Breast epithelium (tissue), 4 donors: ENCODE data around the gene PYM1. TPM values are rescaled to one million over a fixed set of nuclear protein-coding genes. Genes with fewer than 3 reads are reported as not detected.

ENCODE experiments used
- DNase-seq, 2 donors: peaks; one replicate each; pipeline ENCODE4 v3.0.0-alpha.2; 2019; ENCODE audit warnings: low spot score in 2 of 2
- H3K27ac ChIP-seq, 2 donors: fragments of 200-600 bp; sonication (generic) in 1 of 2; one replicate each; pipeline ENCODE4 v1.5.1; 2016 to 2019; ENCODE audit warnings: mild to moderate bottlenecking in 1 of 2
- H3K27me3 ChIP-seq, 2 donors: fragments of 200-600 bp; sonication (generic) in 1 of 2; one replicate each; pipeline versions ENCODE4 v1.5.1 to v1.6.0; 2017 to 2019; ENCODE audit warnings: control low read depth in 1 of 2, mild to moderate bottlenecking in 1 of 2
- H3K36me3 ChIP-seq: fragments of 200-600 bp; one replicate; pipeline ENCODE4 v1.5.1; 2019
- H3K4me1 ChIP-seq, 2 donors: fragments of 200-600 bp; sonication (generic); one replicate each; pipeline ENCODE4 v1.5.1; 2016 to 2019; ENCODE audit warnings: control low read depth in 1 of 2
- H3K4me3 ChIP-seq, 3 donors: fragments of 200-600 bp; sonication (generic); 1 replicate in 2 of 3; 2 replicates in 1 of 3; pipeline ENCODE4 v1.5.1; 2016 to 2019; ENCODE audit warnings: mild to moderate bottlenecking in 3 of 3, moderate library complexity in 2 of 3
- H3K9me3 ChIP-seq, 2 donors: fragments of 200-600 bp; sonication (generic) in 1 of 2; one replicate each; pipeline ENCODE4 v1.5.1; 2016 to 2019; ENCODE audit warnings: control low read depth in 1 of 2
- POLR2A ChIP-seq: fragments of 450-650 bp; IDR thresholded peaks from one replicate; pipeline ENCODE4 v1.6.1; 2016; ENCODE audit warnings: antibody characterized with exemption, mild to moderate bottlenecking, moderate library complexity
- POLR2AphosphoS5 ChIP-seq, 3 donors: sonication (generic); formaldehyde crosslinking; IDR thresholded peaks; one replicate each; pipeline ENCODE4 v1.6.1; 2017; ENCODE audit warnings: antibody characterized with exemption in 3 of 3
- intact Hi-C: fragments of 100-400 bp; cut with DNase I; formaldehyde crosslinking; loops from one replicate; pipeline ENCODE4 v1.15.1; 2023; ENCODE audit warnings: low total_unique reads
- total RNA-seq, 3 donors: library from RNA; depleted of rRNA; stranded (reverse); fragments of >200 nt; gene quantifications; one replicate each; pipeline ENCODE4 v1.1.0, GENCODE V29; 2016
- TF ChIP-seq, protein P1 (sequence below), 3 donors: fragments of 450-650 bp; IDR thresholded peaks; one replicate each; pipeline ENCODE4 v1.5.1; 2016 to 2017; ENCODE audit warnings: antibody characterized with exemption in 3 of 3, mild to moderate bottlenecking in 3 of 3, moderate library complexity in 3 of 3

The PYM1 gene
- total RNA-seq, 3 donors from 2014 or later, result 25.9 to 38.1 (median 33.0) TPM

DNA sequence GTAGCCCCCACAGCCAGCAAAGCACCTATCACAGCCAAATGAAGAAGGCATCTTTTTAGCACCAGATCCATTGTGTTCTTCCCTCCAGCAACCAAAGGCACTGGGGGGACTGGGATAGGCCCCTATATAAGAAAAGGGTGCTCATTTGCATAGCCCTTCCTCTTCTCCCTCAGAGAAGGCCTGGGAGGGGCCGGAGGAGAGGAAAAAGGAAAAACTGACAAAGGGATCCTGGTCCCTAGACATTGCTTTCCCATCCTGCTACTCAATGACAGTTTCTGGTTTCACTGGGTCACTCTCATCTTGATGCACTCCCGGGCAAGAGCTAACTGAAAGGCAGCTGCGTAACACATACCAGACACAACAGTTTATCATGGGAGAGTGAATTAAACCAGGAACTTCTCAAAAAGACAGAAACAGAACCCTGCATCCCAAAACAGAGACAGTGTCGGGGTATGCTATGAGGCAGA lies 38.3 kb upstream of the PYM1 start, which contains the start of gene PMEL:
Gene PMEL, minus strand, starts transcription at position 102 of the 467 bp plus-strand sequence. Its CDS starts 31 bp downstream, at position 71.
- intact Hi-C loops, result loop anchor here (10.0 kb wide), 1 partner anchor 1961 kb away; the partner anchor contains the start of genes HOXC8 and HOXC9
- no peaks in the 10 kb centered on the region for H3K9me3 ChIP-seq
- H3K27ac ChIP-seq, result peak within 1 kb of the TSS; percentile 95
- peak within 1 kb of the TSS; percentile 66 to 94 (median 87) for H3K4me3 ChIP-seq
- no peaks in the 10 kb centered on the region for H3K27me3 ChIP-seq
- peaks cover 0 to 12% of the 10 kb centered on the region in 2 donors for H3K4me1 ChIP-seq
- no peaks in the 10 kb centered on the region for H3K36me3 ChIP-seq
- TF ChIP-seq, protein P1, sequence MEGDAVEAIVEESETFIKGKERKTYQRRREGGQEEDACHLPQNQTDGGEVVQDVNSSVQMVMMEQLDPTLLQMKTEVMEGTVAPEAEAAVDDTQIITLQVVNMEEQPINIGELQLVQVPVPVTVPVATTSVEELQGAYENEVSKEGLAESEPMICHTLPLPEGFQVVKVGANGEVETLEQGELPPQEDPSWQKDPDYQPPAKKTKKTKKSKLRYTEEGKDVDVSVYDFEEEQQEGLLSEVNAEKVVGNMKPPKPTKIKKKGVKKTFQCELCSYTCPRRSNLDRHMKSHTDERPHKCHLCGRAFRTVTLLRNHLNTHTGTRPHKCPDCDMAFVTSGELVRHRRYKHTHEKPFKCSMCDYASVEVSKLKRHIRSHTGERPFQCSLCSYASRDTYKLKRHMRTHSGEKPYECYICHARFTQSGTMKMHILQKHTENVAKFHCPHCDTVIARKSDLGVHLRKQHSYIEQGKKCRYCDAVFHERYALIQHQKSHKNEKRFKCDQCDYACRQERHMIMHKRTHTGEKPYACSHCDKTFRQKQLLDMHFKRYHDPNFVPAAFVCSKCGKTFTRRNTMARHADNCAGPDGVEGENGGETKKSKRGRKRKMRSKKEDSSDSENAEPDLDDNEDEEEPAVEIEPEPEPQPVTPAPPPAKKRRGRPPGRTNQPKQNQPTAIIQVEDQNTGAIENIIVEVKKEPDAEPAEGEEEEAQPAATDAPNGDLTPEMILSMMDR (IDR thresholded peaks at IDR 0.05), result no peak
- no peak for TF ChIP-seq POLR2A
- TF ChIP-seq POLR2AphosphoS5 (IDR thresholded peaks at IDR 0.05), result no peak
- no peak for DNase-seq

DNA sequence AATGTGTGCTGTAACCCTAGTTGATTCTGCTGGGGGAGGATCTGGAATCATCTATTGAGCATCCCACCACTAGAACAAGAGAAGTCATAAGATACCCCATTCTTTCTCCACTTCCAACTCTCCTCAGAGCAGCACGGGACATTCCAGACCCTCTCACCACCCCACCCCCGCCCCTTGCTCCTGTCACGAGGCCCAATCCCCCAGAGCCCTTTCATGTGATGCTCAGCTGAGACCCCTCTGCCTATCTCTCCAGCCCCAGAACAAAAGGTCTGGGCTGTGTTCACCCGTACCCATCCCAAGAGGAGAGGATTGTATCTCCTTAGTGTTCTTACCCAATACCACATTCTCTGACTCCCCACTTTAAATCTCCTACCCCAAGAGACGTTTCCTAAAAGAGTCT lies 37.5 kb upstream of the PYM1 start:
- DNase-seq, result no peak
- H3K36me3 ChIP-seq, result no peaks in the 10 kb centered on the region
- TF ChIP-seq POLR2AphosphoS5 (IDR thresholded peaks at IDR 0.05) (no peak), POLR2A (no peak)
- TF ChIP-seq, protein P1 (IDR thresholded peaks at IDR 0.05), result no peak
- peaks cover 0 to 12% of the 10 kb centered on the region in 2 donors for H3K4me1 ChIP-seq
- H3K27ac ChIP-seq, result peak overlapping the region; percentile 95
- intact Hi-C loops, result loop anchor here (10.0 kb wide), 1 partner anchor 1960 kb away; the partner anchor contains the start of genes HOXC8 and HOXC9
- no peaks in the 10 kb centered on the region for H3K27me3 ChIP-seq
- no peak overlapping the region for H3K4me3 ChIP-seq
- H3K9me3 ChIP-seq, result no peaks in the 10 kb centered on the region

DNA sequence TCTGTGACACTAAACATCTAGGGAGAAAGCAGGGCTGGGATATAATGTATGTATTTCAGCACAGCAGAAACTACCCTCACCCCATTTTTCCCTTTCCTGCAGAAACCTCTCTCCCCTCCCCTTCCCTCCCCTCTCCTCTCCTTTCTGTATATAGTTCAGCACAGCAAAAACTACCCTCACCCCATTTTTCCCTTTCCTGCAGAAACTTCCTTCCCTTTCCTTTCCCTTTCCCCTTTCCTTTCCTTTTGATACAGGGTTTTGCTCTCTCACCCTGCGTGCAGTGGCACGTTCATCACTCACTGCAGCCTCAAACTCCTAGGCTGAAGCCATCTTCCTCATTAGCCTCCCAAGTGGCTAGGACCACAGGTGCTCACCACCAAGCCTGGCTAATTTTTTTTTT lies 36.1 kb upstream of the PYM1 start:
- TF ChIP-seq, protein P1 (IDR thresholded peaks at IDR 0.05), result no peak
- no peak for TF ChIP-seq POLR2A
- no peak for TF ChIP-seq POLR2AphosphoS5 (IDR thresholded peaks at IDR 0.05)
- Histone ChIP-seq H3K27me3 (no peaks in the 10 kb centered on the region), H3K9me3 (no peaks in the 10 kb centered on the region), H3K36me3 (no peaks in the 10 kb centered on the region), H3K4me3 (no peak overlapping the region), H3K27ac (no peak overlapping the region), H3K4me1 (peaks cover 0 to 12% of the 10 kb centered on the region in 2 donors)
- intact Hi-C loops, result loop anchor here (10.0 kb wide), 1 partner anchor 1959 kb away; the partner anchor contains the start of genes HOXC8 and HOXC9
- DNase-seq, result no peak

DNA sequence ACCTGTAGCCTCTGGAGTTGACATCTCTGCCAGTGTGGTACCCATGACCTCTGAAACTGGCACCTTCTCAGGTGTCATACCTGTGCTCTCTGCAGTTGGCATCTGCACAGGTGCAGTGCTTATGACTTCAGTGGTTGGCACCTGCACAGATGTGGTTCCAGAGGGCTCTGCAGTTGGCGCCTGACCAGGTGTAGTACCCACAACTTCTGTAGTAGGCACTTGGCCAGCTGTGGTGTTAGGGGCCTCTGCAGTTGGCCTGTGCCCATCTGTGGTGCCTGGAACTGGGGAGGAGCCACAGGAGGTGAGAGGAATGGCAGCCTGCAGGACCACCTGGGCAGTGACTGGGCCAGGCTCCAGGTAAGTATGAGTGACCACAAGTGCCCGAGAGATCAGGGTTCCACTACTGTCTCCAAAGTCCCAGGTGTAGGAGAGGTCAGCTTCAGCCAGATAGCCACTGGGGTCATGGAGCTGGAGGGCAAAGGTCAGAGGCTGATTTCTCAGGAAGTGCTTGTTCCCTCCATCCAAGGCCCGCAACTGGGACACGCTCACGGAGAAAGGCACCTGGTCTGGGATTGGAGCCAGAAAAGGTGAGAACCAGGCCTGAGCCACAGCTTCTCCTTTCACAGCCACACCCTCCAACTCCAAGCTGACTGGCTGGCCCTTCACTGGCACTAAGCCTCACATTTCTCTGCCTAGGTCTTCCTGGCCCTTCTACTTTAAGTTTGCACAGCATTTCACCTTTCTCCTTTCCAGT lies 29.6 kb upstream of the PYM1 start:
- H3K4me3 ChIP-seq, result no peak overlapping the region
- no peaks in the 10 kb centered on the region for H3K4me1 ChIP-seq
- H3K9me3 ChIP-seq, result no peaks in the 10 kb centered on the region
- H3K27me3 ChIP-seq, result no peaks in the 10 kb centered on the region
- peak; percentile 47 to 61 for DNase-seq
- no peaks in the 10 kb centered on the region for H3K36me3 ChIP-seq
- H3K27ac ChIP-seq, result peak overlapping the region; percentile 6 to 25
- intact Hi-C loops, result no loop called here
- TF ChIP-seq POLR2A, result no peak
- TF ChIP-seq, protein P1 (IDR thresholded peaks at IDR 0.05), result no peak
- TF ChIP-seq POLR2AphosphoS5 (IDR thresholded peaks at IDR 0.05), result no peak
